Measurements from ENCODE around the gene PRRC1.
"Not testable (repeated sequence)": the region's sequence is repeated elsewhere in the genome, so short reads cannot be mapped to it uniquely, and the experiment has no call there.

PRRC1 gene

DNA sequence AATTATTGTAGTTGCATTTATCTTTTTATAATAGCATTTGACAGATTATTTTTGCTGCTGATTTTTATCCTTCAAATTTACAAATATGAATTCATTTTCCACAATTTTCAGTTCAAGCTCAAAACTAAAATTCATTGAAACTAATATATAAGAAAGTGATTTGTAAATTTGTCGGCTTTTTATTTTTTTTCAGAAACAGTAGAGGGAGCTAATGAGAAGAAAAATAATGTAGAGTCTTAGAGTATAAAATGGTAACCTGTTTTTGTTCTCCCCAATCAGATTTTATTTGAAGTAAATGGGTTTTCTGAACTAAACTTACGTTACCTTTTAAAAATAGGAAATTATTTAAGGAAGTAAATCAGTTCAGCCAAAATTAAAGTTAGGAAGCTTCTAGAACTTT, 19.2 kb downstream of the PRRC1 start:
- ChIA-PET CTCF (interaction anchor here (1.0 to 1.8 kb wide), 3 partner anchors 10 to 16 kb away, joined by 3 to 5 read pairs (median 4); no protein-coding TSS in a partner anchor), POLR2A (no interaction called here)
- no peak for TF ChIP-seq CTCF (IDR thresholded peaks at IDR 0.05; ENCODE audit: control extremely low read depth, extremely low read depth, low read depth, missing control alignments)
- no peak for DNase-seq (ENCODE audit: extremely low spot score)

DNA sequence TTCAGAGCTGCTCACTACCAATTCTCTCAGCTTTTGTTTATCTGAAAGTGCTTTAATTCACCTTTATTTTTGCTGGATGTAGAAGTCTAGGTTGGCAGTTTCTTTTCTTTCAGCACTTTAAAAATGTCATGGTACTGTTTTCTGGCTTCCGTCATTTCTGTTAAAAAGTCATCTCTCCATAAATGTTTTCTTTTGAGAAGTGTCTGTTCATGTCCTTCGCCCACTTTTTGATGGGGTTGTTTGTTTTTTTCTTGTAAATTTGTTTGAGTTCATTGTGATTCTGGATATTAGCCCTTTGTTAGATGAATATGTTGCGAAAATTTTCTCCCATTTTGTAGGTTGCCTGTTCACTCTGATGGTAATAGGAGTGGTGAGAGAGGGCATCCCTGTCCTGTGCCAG, 23.1 kb downstream of the PRRC1 start:
- CTCF ChIA-PET, result interaction anchor here (1.1 kb wide), 1 partner anchor 19 kb away, joined by 3 read pairs; no protein-coding TSS in a partner anchor
- POLR2A ChIA-PET, result not testable (repeated sequence)

DNA sequence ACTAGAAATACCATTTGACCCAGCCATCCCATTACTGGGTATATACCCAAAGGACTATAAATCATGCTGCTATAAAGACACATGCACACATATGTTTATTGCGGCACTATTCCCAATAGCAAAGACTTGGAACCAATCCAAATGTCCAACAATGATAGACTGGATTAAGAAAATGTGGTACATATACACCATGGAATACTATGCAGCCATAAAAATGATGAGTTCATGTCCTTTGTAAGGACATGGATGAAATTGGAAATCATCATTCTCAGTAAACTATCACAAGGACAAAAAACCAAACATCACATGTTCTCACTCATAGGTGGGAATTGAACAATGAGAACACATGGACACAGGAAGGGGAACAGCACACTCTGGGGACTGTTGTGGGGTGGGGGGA, 27.8 kb downstream of the PRRC1 start:
- DNase-seq (ENCODE audit: extremely low spot score); CTCF ChIA-PET; POLR2A ChIA-PET: not testable (repeated sequence)

More for the DNA sequence above, 23.1 kb downstream of the PRRC1 start:
- not testable (repeated sequence) for DNase-seq (ENCODE audit: extremely low spot score)

DNA sequence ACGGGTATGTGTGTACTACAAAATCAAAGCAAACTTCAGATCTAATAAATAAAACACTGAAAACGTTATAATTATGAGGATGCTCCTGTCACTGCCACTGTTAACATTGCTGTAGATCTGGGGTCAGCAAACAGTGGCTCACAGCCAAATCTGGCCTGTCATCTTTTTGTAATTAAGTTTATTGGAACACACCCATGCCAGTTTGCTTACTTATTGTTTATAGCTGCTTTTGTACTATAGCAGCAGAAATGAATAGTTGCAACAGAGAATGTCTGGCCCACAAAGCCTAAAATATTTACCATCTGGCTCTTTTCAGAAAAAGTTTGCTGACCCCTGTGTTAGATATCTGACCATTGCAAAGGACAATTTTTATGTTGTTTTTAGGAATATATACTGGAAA, 32.1 kb downstream of the PRRC1 start:
- ChIA-PET CTCF (interaction anchor here (1.4 to 5.7 kb wide), 2 partner anchors 13 to 36 kb away, joined by 3 to 46 read pairs; no protein-coding TSS in a partner anchor), POLR2A (no interaction called here)
- DNase-seq (ENCODE audit: extremely low spot score), result no peak
- TF ChIP-seq CTCF (IDR thresholded peaks at IDR 0.05; ENCODE audit: control extremely low read depth, extremely low read depth, low read depth, missing control alignments), result no peak

DNA sequence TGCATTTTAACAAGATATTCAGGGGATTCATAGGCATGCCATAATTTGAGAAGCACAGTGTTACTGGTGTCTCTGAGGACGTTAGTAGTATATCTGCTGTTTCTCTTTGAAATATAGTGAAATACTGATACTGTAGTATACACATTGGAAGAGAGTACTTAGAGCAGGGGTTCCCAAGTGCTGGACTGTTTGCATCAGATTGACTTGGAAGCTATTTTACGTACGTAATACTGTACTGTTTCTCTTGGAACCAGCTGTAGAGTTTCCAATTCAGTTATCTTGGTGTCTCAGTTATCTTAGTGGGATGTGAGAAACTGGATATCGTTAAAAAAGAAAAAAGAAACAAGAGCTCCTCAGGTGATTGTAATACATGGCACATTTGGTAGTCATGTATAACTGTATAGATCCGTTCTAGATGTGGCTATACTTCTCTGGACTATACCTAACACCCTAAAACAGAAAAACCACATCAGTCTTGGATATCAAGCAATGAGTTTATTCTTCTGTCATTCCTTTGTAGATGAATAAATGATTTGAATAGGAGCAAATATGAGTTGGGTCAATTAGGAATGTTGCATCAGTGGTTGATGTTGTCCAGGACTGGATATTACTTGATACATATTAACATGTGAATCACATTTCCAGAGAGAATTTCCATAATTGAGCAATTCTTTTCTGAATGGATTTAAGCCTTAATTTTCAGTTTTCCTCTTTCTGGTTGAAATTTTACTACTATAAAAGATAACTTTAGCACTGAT, 33.4 kb downstream of the PRRC1 start:
- ChIA-PET POLR2A (no interaction called here), CTCF (interaction anchor here (1.3 to 5.7 kb wide), 3 partner anchors 11 to 30 kb away, joined by 4 to 46 read pairs (median 4); no protein-coding TSS in a partner anchor)
- DNase-seq (ENCODE audit: extremely low spot score), result no peak
- no peak for TF ChIP-seq CTCF (IDR thresholded peaks at IDR 0.05; ENCODE audit: control extremely low read depth, extremely low read depth, low read depth, missing control alignments)

DNA sequence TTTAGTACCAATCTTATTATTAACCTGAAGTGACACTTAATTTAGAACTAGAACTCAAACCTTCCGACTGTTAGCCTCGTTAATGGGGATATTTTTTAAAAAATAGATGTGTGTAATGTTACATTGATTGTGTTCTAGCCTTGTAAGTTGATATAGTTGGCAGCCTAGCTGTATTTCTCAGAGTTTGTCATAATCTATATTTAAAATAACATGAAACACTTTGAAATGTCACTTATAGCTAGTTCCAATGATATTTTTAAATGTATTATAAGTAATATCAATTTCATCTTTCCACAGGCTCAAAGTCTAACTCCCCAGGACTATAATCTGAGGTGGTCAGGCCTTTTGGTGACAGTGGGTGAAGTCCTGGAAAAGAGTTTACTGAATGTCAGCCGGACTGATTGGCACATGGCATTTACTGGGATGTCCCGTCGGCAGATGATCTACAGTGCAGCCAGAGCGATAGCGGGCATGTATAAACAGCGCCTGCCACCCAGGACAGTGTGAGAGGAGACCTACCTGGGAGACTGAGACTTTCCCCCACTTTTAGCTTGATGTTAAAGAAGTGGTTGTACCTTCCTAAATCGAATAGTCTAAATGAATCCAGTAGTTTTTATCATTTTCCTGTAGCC, 34.1 kb downstream of the PRRC1 start:
- POLR2A ChIA-PET, result no interaction called here
- CTCF ChIA-PET, result interaction anchor here (1.3 to 5.7 kb wide), 3 partner anchors 11 to 31 kb away, joined by 4 to 46 read pairs (median 4); no protein-coding TSS in a partner anchor
- DNase-seq (ENCODE audit: extremely low spot score), result no peak
- TF ChIP-seq CTCF (IDR thresholded peaks at IDR 0.05; ENCODE audit: control extremely low read depth, extremely low read depth, low read depth, missing control alignments), result no peak

DNA sequence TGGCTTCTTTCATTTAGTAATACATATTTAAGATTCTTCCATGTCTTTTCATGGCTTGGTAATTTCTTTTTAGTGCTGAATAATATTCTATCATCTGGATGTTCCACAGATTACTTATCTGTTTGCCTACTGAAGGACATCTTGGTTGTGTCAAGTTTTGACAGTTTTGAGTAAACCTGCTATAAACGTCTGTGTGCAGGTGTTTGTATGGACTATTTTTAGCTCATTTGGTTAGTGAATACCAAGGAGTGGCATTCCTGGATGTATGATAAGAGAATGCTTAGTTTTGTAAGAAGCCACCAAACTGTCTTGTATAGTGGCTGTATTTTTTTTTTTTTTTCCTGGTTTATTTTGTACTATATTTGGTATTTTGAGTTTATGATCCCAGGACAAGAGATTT, 38.4 kb downstream of the PRRC1 start:
- ChIA-PET CTCF (interaction anchor here (1.2 to 1.9 kb wide), 3 partner anchors 8 to 17 kb away, joined by 3 to 5 read pairs (median 3); no protein-coding TSS in a partner anchor), POLR2A (no interaction called here)
- TF ChIP-seq CTCF (IDR thresholded peaks at IDR 0.05; ENCODE audit: control extremely low read depth, extremely low read depth, low read depth, missing control alignments), result no peak
- DNase-seq (ENCODE audit: extremely low spot score), result no peak
